K562 (cell line): ENCODE data around the gene USP15. TPM values are rescaled to one million over a fixed set of nuclear protein-coding genes. Genes with fewer than 3 reads are reported as not detected.

Experiments
- IRF2 ChIP-seq: sonication (generic); formaldehyde crosslinking; IDR thresholded peaks from 2 replicates; pipeline ENCODE4 v1.8.1; 2022; ENCODE audit warnings: mild to moderate bottlenecking, missing genetic modification reagents
- ZBTB40 ChIP-seq, 2 experiments: fragments of 450-650 bp in 1 of 2; sonication (generic) in 1 of 2; formaldehyde crosslinking in 1 of 2; IDR thresholded peaks; 2 replicates each; pipeline versions ENCODE4 v1.7.1 to v1.9.0; 2016 to 2022; ENCODE audit warnings: inconsistent platforms in 1 of 2, mild to moderate bottlenecking in 1 of 2, missing genetic modification reagents in 1 of 2
- polyA plus RNA-seq, 8 experiments: library from polyadenylated mRNA; depleted of rRNA in 4 of 8; stranded (reverse) in 5 of 8; unstranded in 3 of 8; fragments of >200 nt; fragmentation: Nextera tagmentation in 2 of 8; fragmentation: Illumina TruSeq in 1 of 8; extraction: Ambion mirVana in 2 of 8; extraction: Trizol in 1 of 8; gene quantifications; 2 replicates each; pipeline versions ENCODE4 v1.2.1 to v1.2.3, GENCODE V29; 2011 to 2014; ENCODE audit warnings: inconsistent platforms in 1 of 8, missing spikeins in 1 of 8
- total RNA-seq, 7 experiments: library from RNA; depleted of rRNA in 6 of 7; stranded (reverse); fragments of >200 nt in 6 of 7; fragmentation: Illumina TruSeq in 2 of 7; extraction: Trizol in 2 of 7; gene quantifications; 2 replicates each; pipeline versions ENCODE4 v1.2.1 to v1.2.3, GENCODE V29; 2011 to 2021; ENCODE audit warnings: low replicate concordance in 1 of 7

Gene USP15
- total and polyA plus RNA-seq, 9 of the 15 experiments (the other 6 are each of a cell fraction or from before 2014, with no cell fraction given) = 140 to 272 (median 182) TPM

GRCh38 chr12:62409068-62409467 is 148.9 kb downstream of the USP15 start (continued):
- TF ChIP-seq ZBTB40 (IDR thresholded peaks at IDR 0.05) (no peak), ZBTB40 (CRISPR knock-in tag; IDR thresholded peaks at IDR 0.05) (no peak), IRF2 (CRISPR knock-in tag) (no peak)
